HEK293 (cell line): Measurements from ENCODE around the gene KDM5C.
A peak's percentile ranks its signal among the peaks of the same experiment; 100 is the strongest.

Experiments
- BCL11B ChIP-seq: fragments of 450-650 bp; formaldehyde crosslinking; IDR thresholded peaks from 2 replicates; pipeline ENCODE4 v1.5.1; 2016; ENCODE audit warnings: low read depth, missing biosample characterization, missing genetic modification characterization
- FEZF1 ChIP-seq: fragments of 450-650 bp; formaldehyde crosslinking; IDR thresholded peaks from 2 replicates; pipeline ENCODE4 v1.5.1; 2016; ENCODE audit warnings: missing biosample characterization, missing genetic modification characterization
- GFI1B ChIP-seq: fragments of 450-650 bp; formaldehyde crosslinking; IDR thresholded peaks from 2 replicates; pipeline ENCODE4 v1.5.1; 2016; ENCODE audit warnings: missing biosample characterization, missing genetic modification characterization
- GLI4 ChIP-seq: fragments of 450-650 bp; formaldehyde crosslinking; IDR thresholded peaks from 2 replicates; pipeline ENCODE4 v1.5.1; 2016; ENCODE audit warnings: missing biosample characterization, missing genetic modification characterization
- KLF1 ChIP-seq: fragments of 450-650 bp; formaldehyde crosslinking; IDR thresholded peaks from 2 replicates; pipeline ENCODE4 v1.5.1; 2016; ENCODE audit warnings: missing biosample characterization, missing genetic modification characterization
- KLF10 ChIP-seq: fragments of 450-650 bp; IDR thresholded peaks from 2 replicates; pipeline ENCODE4 v1.5.1; 2018; ENCODE audit warnings: missing biosample characterization, mild to moderate bottlenecking, missing genetic modification characterization
- KLF7 ChIP-seq: fragments of 450-650 bp; formaldehyde crosslinking; IDR thresholded peaks from 2 replicates; pipeline ENCODE4 v1.5.1; 2016; ENCODE audit warnings: missing biosample characterization, missing genetic modification characterization, borderline replicate concordance
- MEIS1 ChIP-seq: sonication (generic); formaldehyde crosslinking; IDR thresholded peaks from 2 replicates; pipeline ENCODE4 v1.8.1; 2022; ENCODE audit warnings: missing genetic modification reagents, mild to moderate bottlenecking, borderline replicate concordance
- OVOL3 ChIP-seq: fragments of 450-650 bp; formaldehyde crosslinking; IDR thresholded peaks from 2 replicates; pipeline ENCODE4 v1.5.1; 2016; ENCODE audit warnings: missing biosample characterization, missing genetic modification characterization
- RBAK ChIP-seq: fragments of 450-650 bp; formaldehyde crosslinking; IDR thresholded peaks from 2 replicates; pipeline ENCODE4 v1.5.1; 2016; ENCODE audit warnings: missing biosample characterization, missing genetic modification characterization
- WT1 ChIP-seq: fragments of 450-650 bp; formaldehyde crosslinking; IDR thresholded peaks from 2 replicates; pipeline ENCODE4 v1.5.1; 2016; ENCODE audit warnings: missing biosample characterization, missing genetic modification characterization
- YY1 ChIP-seq: fragments of 450-650 bp; formaldehyde crosslinking; IDR thresholded peaks from 2 replicates; pipeline ENCODE4 v1.5.1; 2018; ENCODE audit warnings: missing biosample characterization, missing genetic modification characterization
- YY2 ChIP-seq: fragments of 450-650 bp; formaldehyde crosslinking; IDR thresholded peaks from 2 replicates; pipeline ENCODE4 v1.5.1; 2016; ENCODE audit warnings: missing biosample characterization, missing genetic modification characterization
- ZFP37 ChIP-seq: fragments of 450-650 bp; formaldehyde crosslinking; IDR thresholded peaks from 2 replicates; pipeline ENCODE4 v1.5.1; 2016; ENCODE audit warnings: missing biosample characterization, missing genetic modification characterization
- ZNF121 ChIP-seq: fragments of 450-650 bp; formaldehyde crosslinking; IDR thresholded peaks from 2 replicates; pipeline ENCODE4 v1.5.1; 2016; ENCODE audit warnings: missing biosample characterization, missing genetic modification characterization
- ZNF138 ChIP-seq: fragments of 450-650 bp; formaldehyde crosslinking; IDR thresholded peaks from 2 replicates; pipeline ENCODE4 v1.5.1; 2016; ENCODE audit warnings: missing biosample characterization, missing genetic modification characterization, borderline replicate concordance
- ZNF24 ChIP-seq: fragments of 450-650 bp; formaldehyde crosslinking; IDR thresholded peaks from 2 replicates; pipeline ENCODE4 v1.5.1; 2016; ENCODE audit warnings: missing biosample characterization, missing genetic modification characterization
- ZNF514 ChIP-seq: fragments of 450-650 bp; formaldehyde crosslinking; IDR thresholded peaks from 2 replicates; pipeline ENCODE4 v1.5.1; 2016; ENCODE audit warnings: missing biosample characterization, missing genetic modification characterization
- ZNF558 ChIP-seq: fragments of 450-650 bp; formaldehyde crosslinking; IDR thresholded peaks from 2 replicates; pipeline ENCODE4 v1.5.1; 2016; ENCODE audit warnings: missing biosample characterization, missing genetic modification characterization
- ZNF560 ChIP-seq: fragments of 450-650 bp; formaldehyde crosslinking; IDR thresholded peaks from 2 replicates; pipeline ENCODE4 v1.5.1; 2017; ENCODE audit warnings: missing biosample characterization, missing genetic modification characterization, borderline replicate concordance
- ZNF585B ChIP-seq: fragments of 450-650 bp; formaldehyde crosslinking; IDR thresholded peaks from 2 replicates; pipeline ENCODE4 v1.5.1; 2016; ENCODE audit warnings: missing biosample characterization, missing genetic modification characterization
- ZNF664 ChIP-seq: fragments of 450-650 bp; formaldehyde crosslinking; IDR thresholded peaks from 2 replicates; pipeline ENCODE4 v1.5.1; 2016; ENCODE audit warnings: missing biosample characterization, missing genetic modification characterization
- ZNF707 ChIP-seq: fragments of 450-650 bp; formaldehyde crosslinking; IDR thresholded peaks from 2 replicates; pipeline ENCODE4 v1.5.1; 2016; ENCODE audit warnings: missing biosample characterization, missing genetic modification characterization
- TF ChIP-seq, protein P1 (sequence below): fragments of 450-650 bp; formaldehyde crosslinking; IDR thresholded peaks from 2 replicates; pipeline ENCODE4 v1.5.1; 2016; ENCODE audit warnings: missing biosample characterization, missing genetic modification characterization
- TF ChIP-seq, protein P2 (sequence below): fragments of 450-650 bp; formaldehyde crosslinking; optimal IDR thresholded peaks from 2 replicates; pipeline ENCODE3; 2016; ENCODE audit warnings: missing biosample characterization, mild to moderate bottlenecking, missing genetic modification characterization
- TF ChIP-seq, protein P3 (sequence below): fragments of 450-650 bp; formaldehyde crosslinking; IDR thresholded peaks from 2 replicates; pipeline ENCODE4 v1.5.1; 2017; ENCODE audit warnings: missing biosample characterization, missing genetic modification characterization
- TF ChIP-seq, protein P4 (sequence below): fragments of 450-650 bp; formaldehyde crosslinking; IDR thresholded peaks from 2 replicates; pipeline ENCODE4 v1.5.1; 2016; ENCODE audit warnings: missing biosample characterization, missing genetic modification characterization, low read depth
- TF ChIP-seq, protein P5 (sequence below): fragments of 450-650 bp; formaldehyde crosslinking; IDR thresholded peaks from 2 replicates; pipeline ENCODE4 v1.5.1; 2017; ENCODE audit warnings: missing biosample characterization, missing genetic modification characterization
- TF ChIP-seq, protein P6 (sequence below): fragments of 450-650 bp; formaldehyde crosslinking; IDR thresholded peaks from 2 replicates; pipeline ENCODE4 v1.5.1; 2016; ENCODE audit warnings: missing biosample characterization, missing genetic modification characterization

Gene KDM5C

DNA sequence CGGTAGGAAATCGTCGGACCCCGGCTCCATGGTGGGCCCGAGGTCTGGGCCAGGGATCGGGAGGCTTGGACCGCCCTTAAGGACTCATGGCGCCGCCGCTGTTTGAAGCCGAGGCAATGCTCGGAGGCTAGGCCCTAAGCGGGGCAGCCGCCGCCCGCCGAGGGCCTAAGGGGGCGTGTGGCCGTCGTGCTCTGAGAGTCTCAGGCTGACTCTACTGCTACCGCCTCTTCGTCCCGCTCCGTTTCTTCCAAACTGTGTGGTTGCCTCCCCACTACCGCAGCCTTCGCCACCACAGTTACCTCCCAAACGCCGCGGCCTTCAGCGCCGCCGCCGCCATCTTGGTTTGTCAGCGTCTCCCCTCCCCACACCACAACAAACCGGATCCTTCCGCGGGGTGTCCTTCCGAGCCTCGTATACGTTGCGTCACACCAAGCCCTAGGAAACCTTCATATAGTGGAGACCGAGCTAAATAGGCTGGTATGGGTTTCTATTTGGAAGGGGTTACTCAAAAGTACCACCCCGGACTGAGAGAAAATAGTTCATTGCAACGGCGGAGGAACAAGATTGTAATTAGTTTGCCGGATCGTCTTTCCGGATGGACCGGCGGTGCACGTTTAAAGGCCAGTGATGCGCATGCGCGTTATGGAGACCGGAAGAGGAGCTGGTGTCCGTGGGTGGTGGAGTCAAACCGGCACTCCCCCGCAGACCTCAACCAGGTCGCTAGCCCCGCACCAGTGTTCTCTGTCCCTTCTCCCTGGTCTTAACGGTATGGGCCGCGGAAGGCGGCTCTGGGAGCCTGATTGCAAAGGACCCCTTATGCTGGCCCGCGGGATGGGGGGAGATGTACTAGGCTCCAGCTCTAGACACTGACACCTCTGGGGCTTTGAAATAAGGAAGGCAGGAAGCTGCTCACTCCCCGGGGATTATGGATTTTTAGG, at the start of gene KDM5C (continued):
- TF ChIP-seq, protein P1, sequence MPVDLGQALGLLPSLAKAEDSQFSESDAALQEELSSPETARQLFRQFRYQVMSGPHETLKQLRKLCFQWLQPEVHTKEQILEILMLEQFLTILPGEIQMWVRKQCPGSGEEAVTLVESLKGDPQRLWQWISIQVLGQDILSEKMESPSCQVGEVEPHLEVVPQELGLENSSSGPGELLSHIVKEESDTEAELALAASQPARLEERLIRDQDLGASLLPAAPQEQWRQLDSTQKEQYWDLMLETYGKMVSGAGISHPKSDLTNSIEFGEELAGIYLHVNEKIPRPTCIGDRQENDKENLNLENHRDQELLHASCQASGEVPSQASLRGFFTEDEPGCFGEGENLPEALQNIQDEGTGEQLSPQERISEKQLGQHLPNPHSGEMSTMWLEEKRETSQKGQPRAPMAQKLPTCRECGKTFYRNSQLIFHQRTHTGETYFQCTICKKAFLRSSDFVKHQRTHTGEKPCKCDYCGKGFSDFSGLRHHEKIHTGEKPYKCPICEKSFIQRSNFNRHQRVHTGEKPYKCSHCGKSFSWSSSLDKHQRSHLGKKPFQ, result peak; percentile 64; the same call in 1 of the 2 replicates
- TF ChIP-seq ZNF24 (tag by site-specific recombination) (peak; percentile 81), ZNF558 (tag by site-specific recombination) (peak; percentile 88), ZNF585B (tag by site-specific recombination) (no peak), YY2 (tag by site-specific recombination) (peak; percentile 99), KLF1 (tag by site-specific recombination) (peak; percentile 65), YY1 (tag by site-specific recombination) (peak; percentile 100), RBAK (tag by site-specific recombination) (peak; percentile 14; the same call in 1 of the 2 replicates), ZNF121 (tag by site-specific recombination) (peak; percentile 61; the same call in 1 of the 2 replicates), MEIS1 (CRISPR knock-in tag) (no peak), ZNF138 (tag by site-specific recombination) (no peak), GFI1B (peak; percentile 58; the same call in 1 of the 2 replicates), ZFP37 (tag by site-specific recombination) (peak; percentile 98), GLI4 (tag by site-specific recombination) (peak; percentile 97), OVOL3 (tag by site-specific recombination) (peak; percentile 86; the same call in 1 of the 2 replicates), ZNF514 (tag by site-specific recombination) (no peak), KLF7 (tag by site-specific recombination) (peak; percentile 96), BCL11B (no peak; the same call in 1 of the 2 replicates), WT1 (tag by site-specific recombination) (peak; percentile 76), ZNF560 (tag by site-specific recombination) (no peak), FEZF1 (tag by site-specific recombination) (peak; percentile 53), ZNF707 (tag by site-specific recombination) (no peak), ZNF664 (tag by site-specific recombination) (peak; percentile 90), KLF10 (peak; percentile 70; the same call in 1 of the 2 replicates)
- TF ChIP-seq, protein P2, sequence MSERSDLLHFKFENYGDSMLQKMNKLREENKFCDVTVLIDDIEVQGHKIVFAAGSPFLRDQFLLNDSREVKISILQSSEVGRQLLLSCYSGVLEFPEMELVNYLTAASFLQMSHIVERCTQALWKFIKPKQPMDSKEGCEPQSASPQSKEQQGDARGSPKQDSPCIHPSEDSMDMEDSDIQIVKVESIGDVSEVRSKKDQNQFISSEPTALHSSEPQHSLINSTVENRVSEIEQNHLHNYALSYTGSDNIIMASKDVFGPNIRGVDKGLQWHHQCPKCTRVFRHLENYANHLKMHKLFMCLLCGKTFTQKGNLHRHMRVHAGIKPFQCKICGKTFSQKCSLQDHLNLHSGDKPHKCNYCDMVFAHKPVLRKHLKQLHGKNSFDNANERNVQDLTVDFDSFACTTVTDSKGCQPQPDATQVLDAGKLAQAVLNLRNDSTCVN (tag by site-specific recombination), result peak; percentile 69
- TF ChIP-seq, protein P3, sequence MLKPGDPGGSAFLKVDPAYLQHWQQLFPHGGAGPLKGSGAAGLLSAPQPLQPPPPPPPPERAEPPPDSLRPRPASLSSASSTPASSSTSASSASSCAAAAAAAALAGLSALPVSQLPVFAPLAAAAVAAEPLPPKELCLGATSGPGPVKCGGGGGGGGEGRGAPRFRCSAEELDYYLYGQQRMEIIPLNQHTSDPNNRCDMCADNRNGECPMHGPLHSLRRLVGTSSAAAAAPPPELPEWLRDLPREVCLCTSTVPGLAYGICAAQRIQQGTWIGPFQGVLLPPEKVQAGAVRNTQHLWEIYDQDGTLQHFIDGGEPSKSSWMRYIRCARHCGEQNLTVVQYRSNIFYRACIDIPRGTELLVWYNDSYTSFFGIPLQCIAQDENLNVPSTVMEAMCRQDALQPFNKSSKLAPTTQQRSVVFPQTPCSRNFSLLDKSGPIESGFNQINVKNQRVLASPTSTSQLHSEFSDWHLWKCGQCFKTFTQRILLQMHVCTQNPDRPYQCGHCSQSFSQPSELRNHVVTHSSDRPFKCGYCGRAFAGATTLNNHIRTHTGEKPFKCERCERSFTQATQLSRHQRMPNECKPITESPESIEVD (tag by site-specific recombination), result 0 out of 2 replicates have a peak, but pooled peaks have one; percentile 20
- TF ChIP-seq, protein P4, sequence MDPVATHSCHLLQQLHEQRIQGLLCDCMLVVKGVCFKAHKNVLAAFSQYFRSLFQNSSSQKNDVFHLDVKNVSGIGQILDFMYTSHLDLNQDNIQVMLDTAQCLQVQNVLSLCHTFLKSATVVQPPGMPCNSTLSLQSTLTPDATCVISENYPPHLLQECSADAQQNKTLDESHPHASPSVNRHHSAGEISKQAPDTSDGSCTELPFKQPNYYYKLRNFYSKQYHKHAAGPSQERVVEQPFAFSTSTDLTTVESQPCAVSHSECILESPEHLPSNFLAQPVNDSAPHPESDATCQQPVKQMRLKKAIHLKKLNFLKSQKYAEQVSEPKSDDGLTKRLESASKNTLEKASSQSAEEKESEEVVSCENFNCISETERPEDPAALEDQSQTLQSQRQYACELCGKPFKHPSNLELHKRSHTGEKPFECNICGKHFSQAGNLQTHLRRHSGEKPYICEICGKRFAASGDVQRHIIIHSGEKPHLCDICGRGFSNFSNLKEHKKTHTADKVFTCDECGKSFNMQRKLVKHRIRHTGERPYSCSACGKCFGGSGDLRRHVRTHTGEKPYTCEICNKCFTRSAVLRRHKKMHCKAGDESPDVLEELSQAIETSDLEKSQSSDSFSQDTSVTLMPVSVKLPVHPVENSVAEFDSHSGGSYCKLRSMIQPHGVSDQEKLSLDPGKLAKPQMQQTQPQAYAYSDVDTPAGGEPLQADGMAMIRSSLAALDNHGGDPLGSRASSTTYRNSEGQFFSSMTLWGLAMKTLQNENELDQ (tag by site-specific recombination), result no peak
- TF ChIP-seq, protein P5, sequence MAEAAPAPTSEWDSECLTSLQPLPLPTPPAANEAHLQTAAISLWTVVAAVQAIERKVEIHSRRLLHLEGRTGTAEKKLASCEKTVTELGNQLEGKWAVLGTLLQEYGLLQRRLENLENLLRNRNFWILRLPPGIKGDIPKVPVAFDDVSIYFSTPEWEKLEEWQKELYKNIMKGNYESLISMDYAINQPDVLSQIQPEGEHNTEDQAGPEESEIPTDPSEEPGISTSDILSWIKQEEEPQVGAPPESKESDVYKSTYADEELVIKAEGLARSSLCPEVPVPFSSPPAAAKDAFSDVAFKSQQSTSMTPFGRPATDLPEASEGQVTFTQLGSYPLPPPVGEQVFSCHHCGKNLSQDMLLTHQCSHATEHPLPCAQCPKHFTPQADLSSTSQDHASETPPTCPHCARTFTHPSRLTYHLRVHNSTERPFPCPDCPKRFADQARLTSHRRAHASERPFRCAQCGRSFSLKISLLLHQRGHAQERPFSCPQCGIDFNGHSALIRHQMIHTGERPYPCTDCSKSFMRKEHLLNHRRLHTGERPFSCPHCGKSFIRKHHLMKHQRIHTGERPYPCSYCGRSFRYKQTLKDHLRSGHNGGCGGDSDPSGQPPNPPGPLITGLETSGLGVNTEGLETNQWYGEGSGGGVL (tag by site-specific recombination), result peak; percentile 63
- TF ChIP-seq, protein P6, sequence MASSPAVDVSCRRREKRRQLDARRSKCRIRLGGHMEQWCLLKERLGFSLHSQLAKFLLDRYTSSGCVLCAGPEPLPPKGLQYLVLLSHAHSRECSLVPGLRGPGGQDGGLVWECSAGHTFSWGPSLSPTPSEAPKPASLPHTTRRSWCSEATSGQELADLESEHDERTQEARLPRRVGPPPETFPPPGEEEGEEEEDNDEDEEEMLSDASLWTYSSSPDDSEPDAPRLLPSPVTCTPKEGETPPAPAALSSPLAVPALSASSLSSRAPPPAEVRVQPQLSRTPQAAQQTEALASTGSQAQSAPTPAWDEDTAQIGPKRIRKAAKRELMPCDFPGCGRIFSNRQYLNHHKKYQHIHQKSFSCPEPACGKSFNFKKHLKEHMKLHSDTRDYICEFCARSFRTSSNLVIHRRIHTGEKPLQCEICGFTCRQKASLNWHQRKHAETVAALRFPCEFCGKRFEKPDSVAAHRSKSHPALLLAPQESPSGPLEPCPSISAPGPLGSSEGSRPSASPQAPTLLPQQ, result peak; percentile 95
